ENCODE measurements around the gene SMPD1. TPM values are rescaled to one million over a fixed set of nuclear protein-coding genes. Genes with fewer than 3 reads are reported as not detected.

The SMPD1 gene
- total and polyA plus RNA-seq, 2 experiments from 2014 or later = 0.76 to 0.97 TPM

GRCh38 chr11:6362185-6362872 lies 27.9 kb upstream of the SMPD1 start:
- no peak for ATAC-seq
- peaks cover 4% of the 10 kb centered on the region; the same call in 2 of the 3 replicates for H3K4me1 Mint-ChIP-seq
- Histone ChIP-seq H3K4me3 (no peak overlapping the region), H3K4me1 (ENCODE audit: insufficient read depth) (no peaks in the 10 kb centered on the region), H3K4me2 (no peak overlapping the region), H3K79me2 (replicated peaks; ENCODE audit: insufficient read depth) (no peaks in the 10 kb centered on the region), H4K20me1 (replicated peaks; ENCODE audit: insufficient read depth) (no peaks in the 10 kb centered on the region), H2AFZ (no peak overlapping the region), H3K27me3 (ENCODE audit: insufficient read depth) (no peaks in the 10 kb centered on the region), H3K36me3 (ENCODE audit: insufficient read depth) (no peaks in the 10 kb centered on the region), H3F3A (replicated peaks; ENCODE audit: low read depth) (no peaks in the 10 kb centered on the region), H3K27ac (ENCODE audit: low read depth) (no peak overlapping the region), H3K9me2 (ENCODE audit: insufficient read depth) (no peaks in the 10 kb centered on the region)
- H3K27me3 Mint-ChIP-seq (ENCODE audit: insufficient read depth, low read depth, poor library complexity) = peaks cover 3% of the 10 kb centered on the region
- no peak for DNase-seq (ENCODE audit: low spot score)
- no peak overlapping the region for H3K4me3 Mint-ChIP-seq
- no peak overlapping the region for H3K27ac Mint-ChIP-seq
- no peaks in the 10 kb centered on the region for H3K36me3 Mint-ChIP-seq (ENCODE audit: low read depth)
- TF ChIP-seq ZNF462 (CRISPR knock-in tag; IDR thresholded peaks at IDR 0.05) (no peak), ZNF331 (CRISPR knock-in tag; IDR thresholded peaks at IDR 0.05; ENCODE audit: low read depth) (no peak), EZH2phosphoT487 (IDR thresholded peaks at IDR 0.05; ENCODE audit: unreplicated experiment) (no peak), JUNB (IDR thresholded peaks at IDR 0.05; ENCODE audit: unreplicated experiment) (no peak)
- no peaks in the 10 kb centered on the region for H3K9me3 Mint-ChIP-seq

Measured in GM23338 (cell line).